HepG2 (cell line): ENCODE results near the gene MAPK11. TPM values are rescaled to one million over a fixed set of nuclear protein-coding genes. Genes with fewer than 3 reads are reported as not detected.
A peak's percentile ranks its signal among the peaks of the same experiment; 100 is the strongest.

Experiments
- FLYWCH1 ChIP-seq: sonication (generic); formaldehyde crosslinking; IDR thresholded peaks from 2 replicates; pipeline ENCODE4 v1.8.1; 2023; ENCODE audit warnings: mild to moderate bottlenecking, missing genetic modification reagents
- FOSL1 ChIP-seq: sonication (generic); formaldehyde crosslinking; IDR thresholded peaks from 2 replicates; pipeline ENCODE4 v1.9.0; 2021; ENCODE audit warnings: missing genetic modification reagents, borderline replicate concordance
- HNF4G ChIP-seq, 2 experiments: sonication (generic) in 1 of 2; formaldehyde crosslinking in 1 of 2; IDR thresholded peaks; 2 replicates each; pipeline versions ENCODE4 v1.4.0 to v1.6.1; 2011 to 2020; ENCODE audit warnings: borderline replicate concordance in 2 of 2, low read depth in 2 of 2, mild to moderate bottlenecking in 2 of 2, low read length in 1 of 2, missing genetic modification reagents in 1 of 2, moderate library complexity in 1 of 2
- HOXA9 ChIP-seq: sonication (generic); formaldehyde crosslinking; IDR thresholded peaks from 2 replicates; pipeline ENCODE4 v1.8.1; 2022; ENCODE audit warnings: missing genetic modification reagents, mild to moderate bottlenecking, moderate library complexity, borderline replicate concordance
- MXD3 ChIP-seq: IDR thresholded peaks from 2 replicates; pipeline ENCODE4 v1.6.1; 2016; ENCODE audit warnings: mild to moderate bottlenecking, missing biosample characterization, missing genetic modification reagents
- PAXIP1 ChIP-seq: sonication (generic); formaldehyde crosslinking; conservative IDR thresholded peaks from 2 replicates; pipeline ENCODE4 v1.4.0; 2020; ENCODE audit warnings: mild to moderate bottlenecking, missing genetic modification reagents, moderate library complexity
- SETDB1 ChIP-seq: sonication (generic); formaldehyde crosslinking; IDR thresholded peaks from 2 replicates; pipeline ENCODE4 v1.5.1; 2020; ENCODE audit warnings: missing genetic modification reagents, mild to moderate bottlenecking, borderline replicate concordance
- TERF1 ChIP-seq: sonication (generic); formaldehyde crosslinking; IDR thresholded peaks from 2 replicates; pipeline ENCODE4 v1.8.0; 2022; ENCODE audit warnings: mild to moderate bottlenecking, missing genetic modification reagents, moderate library complexity
- ZBTB38 ChIP-seq: sonication (generic); formaldehyde crosslinking; IDR thresholded peaks from 2 replicates; pipeline ENCODE4 v1.5.1; 2020; ENCODE audit warnings: mild to moderate bottlenecking, missing genetic modification reagents
- ZNF317 ChIP-seq: sonication (generic); formaldehyde crosslinking; IDR thresholded peaks from 2 replicates; pipeline ENCODE4 v1.5.0; 2020; ENCODE audit warnings: mild to moderate bottlenecking, missing genetic modification reagents
- ZNF432 ChIP-seq: sonication (generic); formaldehyde crosslinking; IDR thresholded peaks from 2 replicates; pipeline ENCODE4 v1.5.0; 2020; ENCODE audit warnings: missing genetic modification reagents, mild to moderate bottlenecking, borderline replicate concordance
- ZNF737 ChIP-seq: sonication (generic); formaldehyde crosslinking; IDR thresholded peaks from 2 replicates; pipeline ENCODE4 v1.5.0; 2020; ENCODE audit warnings: missing genetic modification reagents, mild to moderate bottlenecking, borderline replicate concordance
- polyA plus RNA-seq, 8 experiments: library from polyadenylated mRNA; depleted of rRNA in 3 of 8; stranded (reverse) in 7 of 8; unstranded in 1 of 8; fragments of >200 nt; fragmentation: Illumina TruSeq in 4 of 8; extraction: Trizol in 4 of 8; gene quantifications; 2 replicates each; pipeline versions ENCODE4 v1.2.1 to v1.2.3, GENCODE V29; 2011 to 2016; ENCODE audit warnings: low read depth in 4 of 8, missing spikeins in 1 of 8, mixed read lengths in 1 of 8; ENCODE audit not compliant: insufficient read depth in 1 of 8
- total RNA-seq, 5 experiments: library from RNA; depleted of rRNA; stranded (reverse); fragments of >200 nt; fragmentation: Illumina TruSeq; extraction: Trizol; gene quantifications; 2 replicates each; pipeline ENCODE4 v1.2.3, GENCODE V29; 2016; ENCODE audit warnings: low read depth in 1 of 5
- TF ChIP-seq, protein P1 (sequence below): sonication (generic); formaldehyde crosslinking; IDR thresholded peaks from 2 replicates; pipeline ENCODE4 v1.9.0; 2021; ENCODE audit warnings: missing genetic modification reagents, mild to moderate bottlenecking, borderline replicate concordance
- TF ChIP-seq, protein P2 (sequence below): sonication (generic); formaldehyde crosslinking; IDR thresholded peaks from 2 replicates; pipeline ENCODE4 v1.4.0; 2020; ENCODE audit warnings: mild to moderate bottlenecking, low read depth, missing genetic modification reagents
- TF ChIP-seq, protein P3 (sequence below): sonication (generic); formaldehyde crosslinking; IDR thresholded peaks from 2 replicates; pipeline ENCODE4 v1.4.0; 2020; ENCODE audit warnings: missing genetic modification reagents, borderline replicate concordance

The MAPK11 gene
- total and polyA plus RNA-seq, 2 of the 13 experiments (the other 11 are each of a cell fraction or from before 2014, with no cell fraction given), result 0.15 to 0.17 TPM

DNA sequence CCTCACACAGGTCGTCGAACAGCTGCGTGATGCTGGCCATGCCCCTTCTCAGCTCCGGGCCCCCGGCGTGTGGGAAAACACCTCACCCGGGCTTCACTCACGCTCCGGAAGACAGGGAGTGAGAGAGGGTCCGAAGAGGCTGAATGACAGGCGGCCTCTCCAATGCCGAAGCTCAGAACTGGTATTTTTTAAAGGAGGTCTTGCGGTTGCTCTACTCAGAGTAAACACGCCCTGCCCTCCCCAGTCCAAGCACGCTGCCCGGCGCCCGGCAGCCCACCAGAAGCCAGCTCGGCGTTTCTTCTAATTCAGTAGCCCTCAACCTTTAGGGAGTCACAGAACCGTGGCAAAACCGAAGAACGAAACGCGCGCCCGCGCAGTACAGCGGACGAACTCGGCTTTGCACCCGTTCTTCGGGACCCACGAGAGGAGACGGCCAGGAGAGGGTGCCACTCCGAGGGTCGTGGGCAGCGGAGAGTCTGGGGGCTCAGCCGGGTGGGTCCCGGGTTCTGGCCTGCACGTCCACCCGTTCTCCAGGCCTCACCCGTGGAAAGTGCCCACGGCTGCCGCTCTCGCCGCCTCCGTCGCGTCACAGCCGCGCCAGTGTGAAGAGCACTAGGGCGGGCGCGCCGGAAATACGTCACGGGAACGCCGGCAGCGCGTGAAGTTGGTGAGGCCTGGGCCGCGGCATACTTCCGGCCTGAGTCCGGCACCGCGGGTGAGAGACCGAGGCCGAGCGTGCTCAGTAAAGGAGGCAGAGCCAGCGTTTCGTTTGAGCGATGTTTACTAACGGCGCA lies 25.6 kb downstream of the MAPK11 start, which contains the start of gene TUBGCP6 (continued):
- no peak for TF ChIP-seq TERF1 (CRISPR knock-in tag)
- TF ChIP-seq PAXIP1 (CRISPR knock-in tag), result peak; percentile 34; the same call in 1 of the 2 replicates
- TF ChIP-seq, protein P1, sequence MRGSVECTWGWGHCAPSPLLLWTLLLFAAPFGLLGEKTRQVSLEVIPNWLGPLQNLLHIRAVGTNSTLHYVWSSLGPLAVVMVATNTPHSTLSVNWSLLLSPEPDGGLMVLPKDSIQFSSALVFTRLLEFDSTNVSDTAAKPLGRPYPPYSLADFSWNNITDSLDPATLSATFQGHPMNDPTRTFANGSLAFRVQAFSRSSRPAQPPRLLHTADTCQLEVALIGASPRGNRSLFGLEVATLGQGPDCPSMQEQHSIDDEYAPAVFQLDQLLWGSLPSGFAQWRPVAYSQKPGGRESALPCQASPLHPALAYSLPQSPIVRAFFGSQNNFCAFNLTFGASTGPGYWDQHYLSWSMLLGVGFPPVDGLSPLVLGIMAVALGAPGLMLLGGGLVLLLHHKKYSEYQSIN (CRISPR knock-in tag), result no peak
- TF ChIP-seq MXD3 (CRISPR knock-in tag), result 0 out of 2 replicates have a peak, but pooled peaks have one; percentile 37
- TF ChIP-seq HOXA9 (CRISPR knock-in tag), result 0 out of 2 replicates have a peak, but pooled peaks have one; percentile 38
- no peak for TF ChIP-seq SETDB1 (CRISPR knock-in tag)
- peak; percentile 74; the same call in 1 of the 2 replicates for TF ChIP-seq ZBTB38
- TF ChIP-seq ZNF432, result no peak
- TF ChIP-seq FOSL1, result no peak
- TF ChIP-seq, protein P2, sequence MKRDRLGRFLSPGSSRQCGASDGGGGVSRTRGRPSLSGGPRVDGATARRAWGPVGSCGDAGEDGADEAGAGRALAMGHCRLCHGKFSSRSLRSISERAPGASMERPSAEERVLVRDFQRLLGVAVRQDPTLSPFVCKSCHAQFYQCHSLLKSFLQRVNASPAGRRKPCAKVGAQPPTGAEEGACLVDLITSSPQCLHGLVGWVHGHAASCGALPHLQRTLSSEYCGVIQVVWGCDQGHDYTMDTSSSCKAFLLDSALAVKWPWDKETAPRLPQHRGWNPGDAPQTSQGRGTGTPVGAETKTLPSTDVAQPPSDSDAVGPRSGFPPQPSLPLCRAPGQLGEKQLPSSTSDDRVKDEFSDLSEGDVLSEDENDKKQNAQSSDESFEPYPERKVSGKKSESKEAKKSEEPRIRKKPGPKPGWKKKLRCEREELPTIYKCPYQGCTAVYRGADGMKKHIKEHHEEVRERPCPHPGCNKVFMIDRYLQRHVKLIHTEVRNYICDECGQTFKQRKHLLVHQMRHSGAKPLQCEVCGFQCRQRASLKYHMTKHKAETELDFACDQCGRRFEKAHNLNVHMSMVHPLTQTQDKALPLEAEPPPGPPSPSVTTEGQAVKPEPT, result 0 out of 2 replicates have a peak, but pooled peaks have one; percentile 32
- TF ChIP-seq HNF4G (IDR thresholded peaks at IDR 0.05; ENCODE audit: borderline replicate concordance, low read depth, low read length), result no peak
- peak; percentile 71 for TF ChIP-seq HNF4G (CRISPR knock-in tag; IDR thresholded peaks at IDR 0.05; ENCODE audit: borderline replicate concordance, low read depth)
- TF ChIP-seq, protein P3, sequence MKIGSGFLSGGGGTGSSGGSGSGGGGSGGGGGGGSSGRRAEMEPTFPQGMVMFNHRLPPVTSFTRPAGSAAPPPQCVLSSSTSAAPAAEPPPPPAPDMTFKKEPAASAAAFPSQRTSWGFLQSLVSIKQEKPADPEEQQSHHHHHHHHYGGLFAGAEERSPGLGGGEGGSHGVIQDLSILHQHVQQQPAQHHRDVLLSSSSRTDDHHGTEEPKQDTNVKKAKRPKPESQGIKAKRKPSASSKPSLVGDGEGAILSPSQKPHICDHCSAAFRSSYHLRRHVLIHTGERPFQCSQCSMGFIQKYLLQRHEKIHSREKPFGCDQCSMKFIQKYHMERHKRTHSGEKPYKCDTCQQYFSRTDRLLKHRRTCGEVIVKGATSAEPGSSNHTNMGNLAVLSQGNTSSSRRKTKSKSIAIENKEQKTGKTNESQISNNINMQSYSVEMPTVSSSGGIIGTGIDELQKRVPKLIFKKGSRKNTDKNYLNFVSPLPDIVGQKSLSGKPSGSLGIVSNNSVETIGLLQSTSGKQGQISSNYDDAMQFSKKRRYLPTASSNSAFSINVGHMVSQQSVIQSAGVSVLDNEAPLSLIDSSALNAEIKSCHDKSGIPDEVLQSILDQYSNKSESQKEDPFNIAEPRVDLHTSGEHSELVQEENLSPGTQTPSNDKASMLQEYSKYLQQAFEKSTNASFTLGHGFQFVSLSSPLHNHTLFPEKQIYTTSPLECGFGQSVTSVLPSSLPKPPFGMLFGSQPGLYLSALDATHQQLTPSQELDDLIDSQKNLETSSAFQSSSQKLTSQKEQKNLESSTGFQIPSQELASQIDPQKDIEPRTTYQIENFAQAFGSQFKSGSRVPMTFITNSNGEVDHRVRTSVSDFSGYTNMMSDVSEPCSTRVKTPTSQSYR (CRISPR knock-in tag), result peak; percentile 28; the same call in 1 of the 2 replicates
- peak; percentile 57; the same call in 1 of the 2 replicates for TF ChIP-seq ZNF317
- no peak; the same call in 1 of the 2 replicates for TF ChIP-seq ZNF737 (CRISPR knock-in tag)
- TF ChIP-seq FLYWCH1 (CRISPR knock-in tag), result no peak
